Kidney (tissue), 14 donors: Measurements from ENCODE around the gene SCN1B. TPM values are rescaled to one million over a fixed set of nuclear protein-coding genes. Genes with fewer than 3 reads are reported as not detected.

Experiments
- DNase-seq, 5 donors: peaks; one replicate each; pipeline ENCODE4 v3.0.0-alpha.2; 2013 to 2020
- FAIRE-seq: peaks from 2 replicates; lab custom pipeline; 2012; peaks lifted over from hg19 to GRCh38; lab: Jason Lieb, UNC
- H3K27ac ChIP-seq, 2 donors: one replicate each; pipeline ENCODE4 v1.7.0; 2013; ENCODE audit warnings: low read depth in 2 of 2, low read length in 2 of 2, inconsistent platforms in 1 of 2
- H3K27me3 ChIP-seq: one replicate; pipeline ENCODE4 v1.7.1; 2013; ENCODE audit warnings: low read length, inconsistent platforms; ENCODE audit not compliant: control insufficient read depth, insufficient read depth
- H3K36me3 ChIP-seq, 3 donors: one replicate each; pipeline versions ENCODE4 v1.7.0 to v1.7.1; 2013; ENCODE audit warnings: low read length in 3 of 3, control low read depth in 1 of 3, inconsistent platforms in 1 of 3; ENCODE audit not compliant: insufficient read depth in 3 of 3, control insufficient read depth in 2 of 3
- H3K4me1 ChIP-seq, 3 donors: one replicate each; pipeline versions ENCODE4 v1.7.0 to v1.7.1; 2013; ENCODE audit warnings: low read length in 3 of 3, inconsistent platforms in 1 of 3, low read depth in 1 of 3; ENCODE audit not compliant: control insufficient read depth in 2 of 3, insufficient read depth in 2 of 3
- H3K4me3 ChIP-seq, 3 donors: one replicate each; pipeline versions ENCODE4 v1.7.0 to v1.8.1; 2013; ENCODE audit warnings: low read length in 3 of 3, control low read depth in 1 of 3, inconsistent platforms in 1 of 3
- H3K9ac ChIP-seq, 3 donors: one replicate each; pipeline versions ENCODE4 v1.7.0 to v1.7.1; 2013; ENCODE audit warnings: low read length in 3 of 3, control low read depth in 1 of 3, inconsistent platforms in 1 of 3
- H3K9me3 ChIP-seq, 3 donors: one replicate each; pipeline versions ENCODE4 v1.7.0 to v1.7.1; 2013; ENCODE audit warnings: low read length in 3 of 3, control low read depth in 1 of 3, inconsistent platforms in 1 of 3; ENCODE audit not compliant: control insufficient read depth in 2 of 3, insufficient read depth in 1 of 3
- intact Hi-C: fragments of 100-400 bp; cut with DNase I; formaldehyde crosslinking; loops from one replicate; pipeline ENCODE4 v1.11.1; 2022
- polyA plus RNA-seq: library from polyadenylated mRNA; stranded (reverse); fragments of 350-450 nt; fragmentation: Illumina TruSeq; extraction: RNeasy Lipid Tissue Mini Kit (QIAGEN cat#74804); gene quantifications from one replicate; pipeline ENCODE4 v1.2.3, GENCODE V29; 2014; ENCODE audit warnings: low read depth, low replicate concordance; ENCODE audit not compliant: insufficient read depth
- total RNA-seq: library from RNA; stranded (reverse); fragmentation: NEBNext Ultra II Directional; extraction: Animal tissue kit (Norgen Biotek cat#: 25700); gene quantifications from one replicate; pipeline ENCODE4 v1.2.1, GENCODE V29; 2021
- TF ChIP-seq, protein P1 (sequence below): IDR thresholded peaks from 3 replicates; pipeline ENCODE4 v1.5.1; 2012; ENCODE audit warnings: mild to moderate bottlenecking, moderate library complexity, borderline replicate concordance; ENCODE audit not compliant: insufficient read depth; ENCODE audit errors: extremely low read depth
- donor health status: control.
- donor health status: control.
- donor health status: control.
- donor health status: control.
- donor health status: control.
- donor health status: DM: yes; HTN: yes; CAD: no.
- donor health status: Normal renal cell carcinoma (clear cell type).

SCN1B gene
- total and polyA plus RNA-seq, 2 donors from 2014 or later, result 9.6 to 24.1 TPM

DNA sequence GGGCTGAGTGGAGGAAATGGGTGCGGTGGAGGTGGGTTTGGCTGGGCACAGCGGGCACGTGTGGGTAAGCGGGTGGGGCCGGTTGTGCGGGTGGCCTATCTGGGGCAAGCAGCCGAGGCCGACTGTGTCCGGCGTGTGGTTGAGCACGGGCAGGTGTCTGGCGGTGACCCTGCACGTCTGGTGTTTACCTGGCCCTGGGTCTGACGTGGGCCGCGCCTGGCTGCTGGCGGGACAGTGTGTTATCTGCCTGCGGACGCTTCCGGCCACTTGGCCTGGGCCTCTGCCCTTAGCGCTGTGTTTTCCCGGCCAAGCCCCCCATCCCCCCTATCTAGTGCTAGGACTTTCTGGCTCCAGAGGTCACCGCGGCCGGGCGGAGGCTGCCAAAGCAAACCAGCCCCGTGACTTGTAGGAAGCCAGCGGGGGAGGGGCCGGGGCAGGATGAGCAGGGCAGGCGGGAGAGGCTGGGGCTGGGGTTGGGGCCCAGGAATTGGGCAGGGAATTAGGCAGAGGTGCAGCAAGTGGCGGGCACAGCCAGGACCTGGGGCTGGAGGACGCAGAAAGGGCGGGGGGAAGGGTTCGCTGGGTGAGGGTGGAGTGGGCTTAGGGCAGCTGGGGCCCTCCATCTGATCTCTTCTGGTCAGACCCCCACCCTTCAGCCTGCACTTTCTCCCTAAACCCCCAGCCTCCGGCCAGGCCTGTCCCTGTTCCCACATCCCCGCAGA lies 10.7 kb downstream of the SCN1B start:
- Histone ChIP-seq H3K9me3 (no peaks in the 10 kb centered on the region), H3K27ac (peak overlapping the region; percentile 94 to 97), H3K4me3 (peak overlapping the region in 2 of 3 donors; percentile 46 to 82), H3K36me3 (no peaks in the 10 kb centered on the region), H3K27me3 (no peaks in the 10 kb centered on the region), H3K9ac (peak overlapping the region in 1 of 3 donors; percentile 87), H3K4me1 (peaks cover 0 to 55% (median 23%) of the 10 kb centered on the region in 3 donors)
- FAIRE-seq (no peak), DNase-seq (peak; percentile 53 to 98 (median 81))
- intact Hi-C loops, result no loop called here
- TF ChIP-seq, protein P1, sequence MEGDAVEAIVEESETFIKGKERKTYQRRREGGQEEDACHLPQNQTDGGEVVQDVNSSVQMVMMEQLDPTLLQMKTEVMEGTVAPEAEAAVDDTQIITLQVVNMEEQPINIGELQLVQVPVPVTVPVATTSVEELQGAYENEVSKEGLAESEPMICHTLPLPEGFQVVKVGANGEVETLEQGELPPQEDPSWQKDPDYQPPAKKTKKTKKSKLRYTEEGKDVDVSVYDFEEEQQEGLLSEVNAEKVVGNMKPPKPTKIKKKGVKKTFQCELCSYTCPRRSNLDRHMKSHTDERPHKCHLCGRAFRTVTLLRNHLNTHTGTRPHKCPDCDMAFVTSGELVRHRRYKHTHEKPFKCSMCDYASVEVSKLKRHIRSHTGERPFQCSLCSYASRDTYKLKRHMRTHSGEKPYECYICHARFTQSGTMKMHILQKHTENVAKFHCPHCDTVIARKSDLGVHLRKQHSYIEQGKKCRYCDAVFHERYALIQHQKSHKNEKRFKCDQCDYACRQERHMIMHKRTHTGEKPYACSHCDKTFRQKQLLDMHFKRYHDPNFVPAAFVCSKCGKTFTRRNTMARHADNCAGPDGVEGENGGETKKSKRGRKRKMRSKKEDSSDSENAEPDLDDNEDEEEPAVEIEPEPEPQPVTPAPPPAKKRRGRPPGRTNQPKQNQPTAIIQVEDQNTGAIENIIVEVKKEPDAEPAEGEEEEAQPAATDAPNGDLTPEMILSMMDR, result no peak

DNA sequence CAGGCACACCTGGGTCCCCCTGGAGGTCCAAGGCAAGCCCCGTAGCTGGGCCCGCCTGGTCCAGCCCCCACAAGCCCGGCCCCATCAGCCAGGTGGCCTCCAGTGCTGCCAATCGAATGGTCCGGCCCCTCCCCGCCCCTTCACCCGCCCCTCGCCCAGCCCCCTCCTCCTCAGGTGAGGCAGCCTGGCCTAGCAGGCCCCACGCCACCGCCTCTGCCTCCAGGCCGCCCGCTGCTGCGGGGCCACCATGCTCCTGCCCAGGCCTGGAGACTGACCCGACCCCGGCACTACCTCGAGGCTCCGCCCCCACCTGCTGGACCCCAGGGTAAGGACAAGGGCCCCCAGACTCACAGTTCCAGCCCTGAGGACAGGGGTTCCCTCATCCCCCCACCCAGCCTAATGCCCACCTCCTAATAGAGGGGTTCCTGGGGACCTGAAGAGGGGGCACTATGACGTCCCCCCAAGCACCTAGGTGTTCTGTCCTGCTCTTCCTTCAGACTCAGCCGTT lies 11.3 kb downstream of the SCN1B start, which contains the start of gene HPN:
HPN (plus strand) TSS at position 174 of the 508 bp plus-strand sequence. CDS start 786 bp downstream, outside the sequence.
- Histone ChIP-seq H3K36me3 (no peaks in the 10 kb centered on the region), H3K27me3 (no peaks in the 10 kb centered on the region), H3K4me3 (peak within 1 kb of the TSS; percentile 11 to 82 (median 81)), H3K9ac (peak within 1 kb of the TSS in 2 of 3 donors; percentile 85 to 87), H3K4me1 (peaks cover 0 to 55% (median 23%) of the 10 kb centered on the region in 3 donors), H3K9me3 (no peaks in the 10 kb centered on the region), H3K27ac (peak within 1 kb of the TSS; percentile 94 to 97)
- DNase-seq, result peak; percentile 65 to 92 (median 83)
- no peak for FAIRE-seq
- TF ChIP-seq, protein P1, result no peak
- intact Hi-C loops, result no loop called here

DNA sequence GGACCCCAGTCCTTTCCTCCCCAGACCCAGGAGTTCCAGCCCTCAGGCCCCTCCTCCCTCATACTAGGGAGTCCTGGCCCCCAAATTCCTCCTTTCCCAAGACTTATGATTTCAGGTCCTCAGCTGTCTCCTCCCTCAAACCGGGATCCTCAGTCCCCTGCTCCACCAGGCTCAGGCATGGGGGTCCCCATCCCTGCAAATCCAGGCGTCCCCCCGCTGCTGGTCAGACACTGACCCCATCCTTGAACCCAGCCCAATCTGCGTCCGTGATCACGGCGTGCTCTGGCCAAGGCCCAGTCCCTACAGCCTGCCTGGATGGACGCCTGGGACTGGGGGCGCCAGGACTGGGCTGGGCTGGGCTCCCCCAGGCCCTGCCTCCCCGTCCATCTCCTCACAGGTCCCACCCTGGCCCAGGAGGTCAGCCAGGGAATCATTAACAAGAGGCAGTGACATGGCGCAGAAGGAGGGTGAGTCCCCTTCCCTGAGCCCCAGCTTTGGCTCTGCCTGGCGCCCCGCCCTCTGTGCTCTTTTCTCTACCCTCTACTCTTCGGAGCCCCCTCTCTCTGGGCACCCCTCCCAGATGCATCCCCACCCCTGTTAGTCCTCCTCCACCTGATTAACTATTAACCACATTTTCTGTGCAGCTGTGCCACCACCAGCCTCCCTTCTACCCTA lies 11.9 kb downstream of the SCN1B start:
- peak overlapping the region; percentile 11 to 82 (median 81) for H3K4me3 ChIP-seq
- no peaks in the 10 kb centered on the region for H3K27me3 ChIP-seq
- H3K27ac ChIP-seq, result peak overlapping the region; percentile 94 to 97
- H3K36me3 ChIP-seq, result no peaks in the 10 kb centered on the region
- FAIRE-seq (no peak), DNase-seq (peak; percentile 51 to 91 (median 79))
- TF ChIP-seq, protein P1, result no peak
- H3K9ac ChIP-seq, result peak overlapping the region in 2 of 3 donors; percentile 85 to 87
- peaks cover 0 to 57% (median 23%) of the 10 kb centered on the region in 3 donors for H3K4me1 ChIP-seq
- H3K9me3 ChIP-seq, result no peaks in the 10 kb centered on the region
- intact Hi-C loops, result no loop called here
